ENCODE measurements around the gene STAM2. TPM values are rescaled to one million over a fixed set of nuclear protein-coding genes. Genes with fewer than 3 reads are reported as not detected.
"Not testable (repeated sequence)": the region's sequence is repeated elsewhere in the genome, so short reads cannot be mapped to it uniquely, and the experiment has no call there.

Gene STAM2
- total RNA-seq: 10 to 100 TPM; 15.5 to 17.5 TPM

DNA sequence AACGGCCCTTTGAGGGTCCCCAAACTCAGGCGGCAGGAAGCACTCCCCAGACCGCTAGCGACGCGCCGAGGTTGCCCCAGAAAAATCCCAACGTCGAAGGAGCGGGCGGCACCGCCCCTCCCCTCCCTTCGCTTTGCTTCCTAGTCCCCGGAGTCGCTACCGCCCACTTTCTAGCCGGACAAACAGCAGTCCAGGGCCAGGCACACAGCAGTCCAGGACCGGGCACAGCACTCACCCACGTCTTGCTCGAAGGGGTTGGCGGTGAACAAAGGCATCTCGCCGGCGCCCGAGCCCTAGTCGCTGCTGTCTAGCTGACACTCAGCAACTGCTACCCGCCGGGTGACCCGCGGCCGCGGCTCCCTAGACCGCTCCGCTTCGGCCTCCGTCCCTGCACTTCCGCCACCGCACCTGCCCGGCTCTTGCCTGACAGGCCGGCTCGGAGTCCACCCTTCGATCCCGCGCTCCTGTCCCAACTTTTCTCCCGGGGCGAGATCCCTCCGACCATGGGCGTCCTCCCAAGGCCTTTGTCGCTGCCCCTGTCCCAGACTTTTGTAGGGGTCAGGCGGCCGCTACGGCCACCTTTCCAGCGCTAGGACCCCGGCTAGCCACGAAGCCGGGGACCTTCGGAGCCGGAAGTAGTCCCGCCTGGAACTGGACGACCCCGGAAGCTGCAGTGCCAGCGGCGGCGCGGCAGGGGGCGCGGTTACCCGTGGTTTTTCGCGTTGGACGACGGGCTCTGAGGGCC, at the start of gene STAM2:
Gene STAM2 (minus strand): TSS at position 396 of the 745 bp plus-strand sequence. CDS start 121 bp downstream, at position 275.
- ChIA-PET CTCF (interaction anchor here (0.6 to 4.8 kb wide), 23 partner anchors 8 to 567 kb away, joined by 3 to 64 read pairs (median 3); partner anchors contain the start of gene ARL6IP6), POLR2A (interaction anchor here (0.6 to 0.9 kb wide), 3 partner anchors 448 to 489 kb away, joined by 3 to 4 read pairs (median 4); no protein-coding TSS in a partner anchor)
- Mint-ChIP-seq H3K9me3 (ENCODE audit: insufficient read depth) (no peaks in the 10 kb centered on the region), H3K36me3 (ENCODE audit: low read depth) (peaks cover 6% of the 10 kb centered on the region), H3K27me3 (ENCODE audit: low read depth) (peaks cover under 1% of the 10 kb centered on the region), H3K4me3 (peak within 1 kb of the TSS; percentile 97), H3K4me1 (ENCODE audit: low read depth) (peaks cover 29% of the 10 kb centered on the region), H3K27ac (peak within 1 kb of the TSS; percentile 100)
- ATAC-seq (peak; percentile 90), DNase-seq (peak; percentile 94)

DNA sequence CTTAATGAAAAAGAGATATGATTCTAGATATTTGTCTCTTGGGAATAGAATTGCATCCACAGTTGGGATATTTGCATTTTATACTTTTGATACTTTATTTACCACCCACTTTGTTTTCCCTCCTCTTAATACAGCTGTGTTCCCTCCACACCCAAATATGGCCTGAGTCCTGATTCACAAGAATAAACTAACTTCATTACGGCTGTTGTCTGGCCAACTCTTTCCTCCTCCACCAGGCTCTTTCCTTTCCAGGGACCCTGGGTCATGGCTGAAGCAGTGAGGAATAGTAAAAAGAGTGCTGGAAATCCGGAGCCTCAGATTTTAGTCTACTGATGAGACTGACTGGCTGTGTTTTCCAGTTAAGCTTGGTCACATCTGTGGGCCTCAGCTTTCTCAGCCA, 48.4 kb upstream of the STAM2 start:
- Mint-ChIP-seq H3K4me1 (ENCODE audit: low read depth) (no peaks in the 10 kb centered on the region), H3K27ac (no peak overlapping the region), H3K36me3 (ENCODE audit: low read depth) (no peaks in the 10 kb centered on the region), H3K9me3 (ENCODE audit: insufficient read depth) (no peaks in the 10 kb centered on the region), H3K4me3 (no peak overlapping the region), H3K27me3 (ENCODE audit: low read depth) (peaks cover 14% of the 10 kb centered on the region)
- ATAC-seq: no peak
- ChIA-PET POLR2A (no interaction called here), CTCF (no interaction called here)
- no peak for DNase-seq

DNA sequence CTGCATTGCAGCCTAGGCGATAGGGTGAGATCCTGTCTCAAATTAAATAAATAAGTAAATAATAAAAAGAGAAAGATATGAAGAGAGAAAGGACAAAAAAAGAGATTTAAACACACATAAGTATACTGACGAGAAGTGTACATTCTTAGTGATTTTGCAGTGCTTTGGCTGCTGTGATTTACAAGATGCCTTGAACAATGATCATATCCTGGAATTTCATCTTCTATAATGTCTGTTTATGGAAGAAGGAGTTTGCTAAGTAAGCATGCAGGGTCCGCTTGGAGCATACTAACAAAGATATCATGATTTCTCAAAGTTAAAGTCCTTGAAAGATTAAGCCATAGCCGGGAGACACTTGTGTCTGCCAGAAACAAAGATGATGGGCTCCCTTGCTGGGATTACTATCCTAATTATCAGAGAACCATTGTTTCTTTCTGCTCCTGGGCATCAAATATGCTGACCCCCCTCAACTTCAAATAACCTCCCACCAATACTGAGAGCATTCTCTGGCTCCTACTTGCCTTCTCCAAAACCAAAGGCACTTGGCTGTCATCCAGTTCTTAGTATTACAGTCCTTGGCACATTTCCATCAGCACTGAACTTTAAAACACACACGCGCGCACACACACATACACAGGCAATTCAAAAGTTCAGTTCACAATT, 47.5 kb upstream of the STAM2 start:
- Mint-ChIP-seq H3K27me3 (ENCODE audit: low read depth) (peaks cover 14% of the 10 kb centered on the region), H3K4me3 (no peak overlapping the region), H3K4me1 (ENCODE audit: low read depth) (no peaks in the 10 kb centered on the region), H3K27ac (no peak overlapping the region), H3K36me3 (ENCODE audit: low read depth) (no peaks in the 10 kb centered on the region), H3K9me3 (ENCODE audit: insufficient read depth) (no peaks in the 10 kb centered on the region)
- CTCF ChIA-PET: no interaction called here
- no peak for ATAC-seq
- POLR2A ChIA-PET: no interaction called here
- no peak for DNase-seq

DNA sequence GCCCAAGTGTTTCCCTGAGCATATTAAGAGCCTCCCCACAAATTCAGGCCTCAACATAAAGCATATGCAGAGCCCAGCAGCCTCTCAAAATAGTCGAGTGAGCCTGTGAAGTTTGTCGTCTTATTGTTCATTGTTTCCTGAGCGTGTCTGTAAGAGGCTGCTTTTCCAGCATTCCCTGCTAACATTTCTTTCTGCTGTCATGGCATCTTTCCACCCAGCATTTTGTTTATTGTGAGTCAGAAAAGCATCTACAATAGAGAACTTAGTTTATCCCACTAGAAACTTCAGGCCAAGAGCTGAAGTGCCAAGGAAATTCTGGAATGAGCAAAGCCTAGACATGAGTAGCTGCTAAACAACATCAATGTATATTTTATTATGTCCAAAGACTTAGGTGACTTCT, 46.3 kb upstream of the STAM2 start:
- CTCF ChIA-PET: no interaction called here
- Mint-ChIP-seq H3K9me3 (ENCODE audit: insufficient read depth) (no peaks in the 10 kb centered on the region), H3K4me3 (no peak overlapping the region), H3K36me3 (ENCODE audit: low read depth) (no peaks in the 10 kb centered on the region), H3K27ac (no peak overlapping the region), H3K4me1 (ENCODE audit: low read depth) (no peaks in the 10 kb centered on the region), H3K27me3 (ENCODE audit: low read depth) (peaks cover 12% of the 10 kb centered on the region)
- ATAC-seq: no peak
- no peak for DNase-seq
- POLR2A ChIA-PET: no interaction called here

DNA sequence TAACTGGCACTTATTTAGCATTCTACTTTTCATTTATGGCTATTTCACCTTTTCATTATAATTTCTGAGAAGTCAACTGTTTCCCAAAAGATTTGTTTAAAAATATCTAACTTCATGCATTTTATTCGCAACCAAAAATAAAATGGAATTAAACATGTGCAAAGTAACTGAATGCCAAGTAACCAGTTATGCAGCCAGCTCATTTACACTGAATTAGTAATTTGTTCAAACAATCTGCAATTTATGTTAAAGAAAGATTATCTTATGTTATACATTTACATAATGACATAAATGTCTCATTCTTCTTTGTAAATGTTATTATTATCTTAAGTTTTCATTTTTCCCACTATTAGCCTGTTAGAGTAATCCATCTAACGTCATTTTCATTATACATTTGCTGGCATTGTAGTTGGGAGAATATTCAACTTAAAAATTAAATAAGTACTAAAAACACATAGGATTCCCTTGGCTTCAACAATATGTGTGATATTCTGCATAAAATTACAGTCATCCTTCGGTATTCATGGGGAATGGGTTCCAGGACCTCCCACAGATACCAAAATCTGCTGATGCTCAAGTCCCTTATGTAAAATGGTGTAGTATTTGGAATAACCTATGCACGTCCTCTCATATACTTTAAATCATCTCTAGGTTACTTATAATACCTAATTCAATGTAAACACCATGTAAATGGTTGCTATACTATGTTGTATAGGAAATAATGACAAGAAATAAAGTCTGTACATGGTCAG, 43.7 kb upstream of the STAM2 start:
- H3K4me3 Mint-ChIP-seq: no peak overlapping the region
- no peak overlapping the region for H3K27ac Mint-ChIP-seq
- peaks cover 9% of the 10 kb centered on the region for H3K27me3 Mint-ChIP-seq (ENCODE audit: low read depth)
- ChIA-PET CTCF (no interaction called here), POLR2A (no interaction called here)
- no peaks in the 10 kb centered on the region for H3K36me3 Mint-ChIP-seq (ENCODE audit: low read depth)
- H3K4me1 Mint-ChIP-seq (ENCODE audit: low read depth): no peaks in the 10 kb centered on the region
- no peaks in the 10 kb centered on the region for H3K9me3 Mint-ChIP-seq (ENCODE audit: insufficient read depth)
- DNase-seq (no peak), ATAC-seq (no peak)

DNA sequence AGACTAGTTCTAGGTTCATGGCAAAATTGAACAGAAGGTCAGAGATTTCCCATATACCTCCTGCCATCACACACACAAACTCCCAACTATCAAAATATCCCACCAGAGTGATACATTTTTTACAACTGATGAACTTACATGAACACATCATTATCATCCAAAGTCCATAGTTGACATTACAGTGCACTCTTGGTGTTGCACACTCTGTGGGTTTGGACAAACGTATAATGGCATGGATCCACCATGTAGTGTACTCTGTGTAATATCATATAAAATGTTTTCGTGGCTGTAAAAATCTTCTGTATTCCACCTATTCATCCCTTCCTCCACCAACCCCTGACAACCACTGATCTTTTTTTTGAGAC, 25.9 kb upstream of the STAM2 start:
- ChIA-PET POLR2A (no interaction called here), CTCF (no interaction called here)
- Mint-ChIP-seq H3K27me3 (ENCODE audit: low read depth) (peaks cover 4% of the 10 kb centered on the region), H3K36me3 (ENCODE audit: low read depth) (no peaks in the 10 kb centered on the region), H3K4me1 (ENCODE audit: low read depth) (peaks cover 3% of the 10 kb centered on the region), H3K4me3 (no peak overlapping the region), H3K9me3 (ENCODE audit: insufficient read depth) (no peaks in the 10 kb centered on the region), H3K27ac (no peak overlapping the region)
- ATAC-seq (no peak), DNase-seq (no peak)

DNA sequence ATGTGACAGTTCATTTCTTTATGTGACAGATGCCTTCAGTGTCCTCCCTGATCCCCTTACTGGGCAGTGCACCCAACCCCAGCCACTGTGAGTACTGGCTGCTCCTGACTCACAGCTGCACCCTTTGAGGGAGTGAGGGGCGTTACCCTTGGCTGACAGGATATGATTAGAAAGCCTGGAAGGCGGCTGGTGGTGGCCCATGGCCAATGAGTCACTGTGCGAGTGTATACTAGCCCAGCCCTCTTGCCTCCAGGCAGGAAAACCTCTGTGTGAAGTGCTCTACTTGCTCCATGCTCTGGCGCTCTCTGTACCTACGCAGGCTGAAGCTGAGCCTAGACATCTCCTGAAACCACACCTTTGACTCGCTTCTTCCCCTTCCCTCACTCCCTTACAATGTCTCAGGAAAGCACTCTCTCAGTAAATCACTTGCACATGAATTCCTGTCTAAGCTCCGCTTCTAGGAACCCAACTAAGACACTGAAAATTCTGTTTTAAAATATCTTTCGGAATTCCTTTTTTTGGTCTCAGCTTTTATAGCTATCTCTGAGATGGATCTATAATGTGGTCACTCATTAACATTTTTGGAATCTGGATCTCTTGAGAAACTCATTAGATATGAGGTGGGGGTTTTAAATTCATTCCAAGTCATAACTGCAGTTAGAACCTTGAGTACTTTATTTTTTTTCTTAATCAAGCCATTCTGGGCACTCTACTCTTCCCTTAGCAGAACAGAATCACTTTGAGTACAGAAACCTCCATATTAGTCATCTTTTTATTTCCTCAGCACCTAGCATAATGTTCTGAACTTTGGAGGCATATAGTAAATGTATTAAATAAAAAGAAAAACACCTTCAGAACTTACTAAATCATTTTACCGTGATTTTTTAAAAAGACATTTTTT, 25.3 kb upstream of the STAM2 start:
- Mint-ChIP-seq H3K4me3 (no peak overlapping the region), H3K9me3 (ENCODE audit: insufficient read depth) (no peaks in the 10 kb centered on the region), H3K27me3 (ENCODE audit: low read depth) (peaks cover 7% of the 10 kb centered on the region), H3K27ac (no peak overlapping the region), H3K4me1 (ENCODE audit: low read depth) (peaks cover 3% of the 10 kb centered on the region), H3K36me3 (ENCODE audit: low read depth) (no peaks in the 10 kb centered on the region)
- ATAC-seq: no peak
- ChIA-PET POLR2A (no interaction called here), CTCF (interaction anchor here (0.6 kb wide), 1 partner anchor 239 kb away, joined by 3 read pairs; no protein-coding TSS in a partner anchor)
- no peak for DNase-seq

DNA sequence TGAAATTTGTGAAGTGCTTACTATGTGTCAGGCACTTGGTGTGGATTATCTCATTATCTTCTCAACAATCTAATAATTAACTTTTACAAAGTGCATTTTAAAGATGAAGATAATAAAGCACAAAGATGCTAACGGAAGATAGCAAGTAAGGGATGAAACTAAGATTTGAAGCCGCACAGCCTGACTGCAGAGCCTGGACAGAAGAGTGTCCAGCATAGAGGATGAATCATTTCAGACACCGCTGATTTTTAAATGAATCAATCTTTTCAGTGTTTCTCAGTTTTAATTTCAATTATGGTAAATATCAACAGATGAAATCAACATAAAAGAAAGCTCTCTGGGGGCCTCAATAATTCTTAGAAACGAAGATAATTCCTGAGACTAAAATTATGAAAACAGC, 24.5 kb upstream of the STAM2 start:
- no peaks in the 10 kb centered on the region for H3K9me3 Mint-ChIP-seq (ENCODE audit: insufficient read depth)
- no peaks in the 10 kb centered on the region for H3K36me3 Mint-ChIP-seq (ENCODE audit: low read depth)
- ChIA-PET CTCF (interaction anchor here (0.6 kb wide), 1 partner anchor 238 kb away, joined by 3 read pairs; no protein-coding TSS in a partner anchor), POLR2A (no interaction called here)
- H3K4me3 Mint-ChIP-seq: no peak overlapping the region
- no peak overlapping the region for H3K27ac Mint-ChIP-seq
- H3K27me3 Mint-ChIP-seq (ENCODE audit: low read depth): peaks cover 7% of the 10 kb centered on the region
- no peak for DNase-seq
- peaks cover 3% of the 10 kb centered on the region for H3K4me1 Mint-ChIP-seq (ENCODE audit: low read depth)
- no peak for ATAC-seq

DNA sequence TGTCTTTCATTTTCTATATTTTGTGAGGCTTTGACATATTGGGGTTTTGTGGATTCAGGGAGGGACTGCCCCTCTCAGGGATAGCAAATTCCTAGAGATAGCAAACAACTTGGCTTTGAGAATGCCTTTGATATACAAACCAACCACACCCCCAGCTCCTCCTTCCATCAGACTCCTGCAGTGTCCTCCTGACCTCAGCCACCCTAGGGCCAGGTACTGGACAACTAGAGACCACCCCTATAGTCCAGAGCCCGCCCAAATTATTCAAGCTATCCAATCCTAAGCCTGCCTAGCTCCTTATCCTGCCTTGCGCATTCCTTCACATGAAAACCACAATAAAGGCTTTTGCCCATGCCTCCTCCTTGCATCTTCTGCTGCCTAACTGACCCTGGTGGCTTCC, 22.9 kb upstream of the STAM2 start:
- Mint-ChIP-seq H3K4me1 (ENCODE audit: low read depth) (no peaks in the 10 kb centered on the region), H3K27me3 (ENCODE audit: low read depth) (peaks cover 8% of the 10 kb centered on the region), H3K4me3 (no peak overlapping the region), H3K36me3 (ENCODE audit: low read depth) (no peaks in the 10 kb centered on the region), H3K27ac (no peak overlapping the region), H3K9me3 (ENCODE audit: insufficient read depth) (no peaks in the 10 kb centered on the region)
- CTCF ChIA-PET: no interaction called here
- POLR2A ChIA-PET: no interaction called here
- ATAC-seq: no peak
- DNase-seq: no peak

DNA sequence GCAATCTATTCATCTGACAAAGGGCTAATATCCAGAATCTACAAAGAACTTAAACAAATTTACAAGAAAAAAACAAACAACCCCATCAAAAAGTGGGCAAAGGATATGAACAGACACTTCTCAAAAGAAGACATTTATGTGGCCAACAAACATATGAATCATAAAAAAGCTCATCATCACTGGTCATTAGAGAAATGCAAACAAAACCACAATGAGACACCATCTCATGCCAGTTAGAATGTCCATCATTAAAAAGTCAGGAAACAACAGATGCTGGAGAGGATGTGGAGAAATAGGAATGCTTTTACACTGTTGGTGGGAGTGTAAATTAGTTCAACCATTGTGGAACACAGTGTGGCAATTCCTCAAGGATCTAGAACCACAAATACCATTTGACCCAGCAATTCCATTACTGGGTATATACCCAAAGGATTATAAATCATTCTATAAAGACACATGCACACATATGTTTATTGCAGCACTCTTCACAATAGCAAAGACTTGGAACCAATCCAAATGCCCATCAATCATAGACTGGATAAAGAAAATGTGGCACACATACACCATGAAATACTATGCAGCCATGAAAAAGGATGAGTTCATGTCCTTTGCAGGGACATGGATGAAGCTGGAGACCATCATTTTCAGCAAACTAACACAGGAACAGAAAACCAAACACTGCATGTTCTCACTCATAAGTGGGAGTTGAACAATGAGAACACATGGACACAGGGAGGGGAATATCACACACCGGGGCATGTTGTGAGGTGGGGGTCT, 22.1 kb upstream of the STAM2 start:
- DNase-seq; H3K4me3 Mint-ChIP-seq; H3K27ac Mint-ChIP-seq; CTCF ChIA-PET; H3K27me3 Mint-ChIP-seq (ENCODE audit: low read depth); H3K4me1 Mint-ChIP-seq (ENCODE audit: low read depth); H3K36me3 Mint-ChIP-seq (ENCODE audit: low read depth); POLR2A ChIA-PET; ATAC-seq; H3K9me3 Mint-ChIP-seq (ENCODE audit: insufficient read depth): not testable (repeated sequence)
